Progenitor cell of endocrine pancreas (in vitro differentiated cells): ENCODE measurements around the gene NECTIN1. TPM values are rescaled to one million over a fixed set of nuclear protein-coding genes. Genes with fewer than 3 reads are reported as not detected.
A peak's percentile ranks its signal among the peaks of the same experiment; 100 is the strongest.

ENCODE experiments used
- DNase-seq: peaks from one replicate; pipeline ENCODE4 v3.0.0; 2021; ENCODE audit warnings: low spot score; ENCODE audit not compliant: unreplicated experiment
- H3K27ac Mint-ChIP-seq: 2 replicates; pipeline ENCODE4 v1.8.0; 2021; ENCODE audit warnings: mild to moderate bottlenecking, moderate library complexity, mixed read lengths
- H3K27me3 Mint-ChIP-seq: 2 replicates; pipeline ENCODE4 v1.8.0; 2021; ENCODE audit warnings: mixed read lengths
- H3K36me3 Mint-ChIP-seq: 2 replicates; pipeline ENCODE4 v1.8.0; 2022; ENCODE audit warnings: mixed read lengths; ENCODE audit not compliant: insufficient read depth
- H3K4me1 Mint-ChIP-seq: 2 replicates; pipeline ENCODE4 v1.8.0; 2021; ENCODE audit warnings: low read depth, mixed read lengths
- H3K4me3 Mint-ChIP-seq: 2 replicates; pipeline ENCODE4 v1.8.0; 2021; ENCODE audit warnings: low read depth, mild to moderate bottlenecking, moderate library complexity, mixed read lengths
- H3K9me3 Mint-ChIP-seq: 2 replicates; pipeline ENCODE4 v1.8.0; 2021; ENCODE audit warnings: low read depth, mixed read lengths
- CTCF ChIP-seq: fragments of 200-600 bp; sonication (generic); IDR thresholded peaks from one replicate; pipeline ENCODE4 v1.5.0; 2021; ENCODE audit warnings: antibody characterized with exemption, mild to moderate bottlenecking; ENCODE audit not compliant: unreplicated experiment
- total RNA-seq: library from RNA; stranded (reverse); gene quantifications from 2 replicates; pipeline ENCODE4 v1.2.1, GENCODE V29; 2021

NECTIN1 gene
- total RNA-seq, 1 donor from 2014 or later, result 42.1 TPM

GRCh38 chr11:119693253-119693815, 35.7 kb downstream of the NECTIN1 start:
- no peak for TF ChIP-seq CTCF
- Mint-ChIP-seq H3K4me1 (peaks cover 21% of the 10 kb centered on the region), H3K27me3 (no peaks in the 10 kb centered on the region), H3K27ac (no peak overlapping the region), H3K4me3 (no peak overlapping the region), H3K9me3 (no peaks in the 10 kb centered on the region), H3K36me3 (no peaks in the 10 kb centered on the region)
- DNase-seq, result no peak

- H3K27ac Mint-ChIP-seq, result no peak overlapping the region
- no peaks in the 10 kb centered on the region for H3K9me3 Mint-ChIP-seq
- H3K4me3 Mint-ChIP-seq, result no peak overlapping the region
- peaks cover 21% of the 10 kb centered on the region for H3K4me1 Mint-ChIP-seq
- no peak for DNase-seq
- H3K36me3 Mint-ChIP-seq, result no peaks in the 10 kb centered on the region
- no peak for TF ChIP-seq CTCF
- no peaks in the 10 kb centered on the region for H3K27me3 Mint-ChIP-seq
Measured at GRCh38 chr11:119692540-119692820, 36.5 kb downstream of the NECTIN1 start.

GRCh38 chr11:119691701-119692539, 37.1 kb downstream of the NECTIN1 start:
- DNase-seq, result no peak
- Mint-ChIP-seq H3K9me3 (no peaks in the 10 kb centered on the region), H3K27me3 (no peaks in the 10 kb centered on the region), H3K36me3 (no peaks in the 10 kb centered on the region), H3K4me3 (no peak overlapping the region), H3K4me1 (peaks cover 24% of the 10 kb centered on the region), H3K27ac (no peak overlapping the region)
- TF ChIP-seq CTCF, result no peak

- H3K27me3 Mint-ChIP-seq, result no peaks in the 10 kb centered on the region
- no peaks in the 10 kb centered on the region for H3K9me3 Mint-ChIP-seq
- no peak overlapping the region for H3K27ac Mint-ChIP-seq
- peaks cover 19% of the 10 kb centered on the region for H3K4me1 Mint-ChIP-seq
- peak; percentile 43 for TF ChIP-seq CTCF
- DNase-seq, result no peak
- no peaks in the 10 kb centered on the region for H3K36me3 Mint-ChIP-seq
- H3K4me3 Mint-ChIP-seq, result no peak overlapping the region
Measured at GRCh38 chr11:119691020-119691666, 37.9 kb downstream of the NECTIN1 start.

- H3K36me3 Mint-ChIP-seq, result no peaks in the 10 kb centered on the region
- no peak for TF ChIP-seq CTCF
- H3K27me3 Mint-ChIP-seq, result no peaks in the 10 kb centered on the region
- H3K27ac Mint-ChIP-seq, result no peak overlapping the region
- no peak overlapping the region for H3K4me3 Mint-ChIP-seq
- peaks cover 19% of the 10 kb centered on the region for H3K4me1 Mint-ChIP-seq
- no peak for DNase-seq
- H3K9me3 Mint-ChIP-seq, result no peaks in the 10 kb centered on the region
Measured at GRCh38 chr11:119689302-119689701, 39.7 kb downstream of the NECTIN1 start.
